Measurements from ENCODE around the gene ATP9A. TPM values are rescaled to one million over a fixed set of nuclear protein-coding genes. Genes with fewer than 3 reads are reported as not detected.
A peak's percentile ranks its signal among the peaks of the same experiment; 100 is the strongest.

Gene ATP9A
- polyA plus RNA-seq, 1 of the 3 experiments (the other 2 are of a cell fraction), result 11.0 TPM

DNA sequence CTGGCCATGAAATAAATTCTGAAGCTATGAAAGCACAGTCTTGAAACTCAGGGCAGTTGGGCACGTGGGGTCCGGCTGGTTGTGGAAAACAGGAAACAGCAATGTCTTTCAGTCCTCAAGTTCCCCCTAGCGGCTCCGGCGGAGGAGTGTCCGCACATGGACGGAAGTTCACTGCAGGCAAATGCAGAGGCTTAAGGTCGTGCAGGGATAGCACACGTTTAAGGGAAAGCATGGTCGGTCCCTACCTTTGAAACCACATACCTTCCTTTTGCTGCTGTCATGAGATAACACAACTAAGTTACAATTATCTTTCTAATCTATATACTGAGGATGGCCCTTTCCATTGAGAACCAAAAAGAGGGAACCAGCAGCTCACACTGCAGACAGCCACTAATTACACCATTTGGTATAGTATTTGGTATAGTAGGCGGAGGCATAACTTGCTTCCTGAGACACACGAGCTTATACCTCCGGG, 173.1 kb downstream of the ATP9A start (continued):
- TF ChIP-seq, protein P1, sequence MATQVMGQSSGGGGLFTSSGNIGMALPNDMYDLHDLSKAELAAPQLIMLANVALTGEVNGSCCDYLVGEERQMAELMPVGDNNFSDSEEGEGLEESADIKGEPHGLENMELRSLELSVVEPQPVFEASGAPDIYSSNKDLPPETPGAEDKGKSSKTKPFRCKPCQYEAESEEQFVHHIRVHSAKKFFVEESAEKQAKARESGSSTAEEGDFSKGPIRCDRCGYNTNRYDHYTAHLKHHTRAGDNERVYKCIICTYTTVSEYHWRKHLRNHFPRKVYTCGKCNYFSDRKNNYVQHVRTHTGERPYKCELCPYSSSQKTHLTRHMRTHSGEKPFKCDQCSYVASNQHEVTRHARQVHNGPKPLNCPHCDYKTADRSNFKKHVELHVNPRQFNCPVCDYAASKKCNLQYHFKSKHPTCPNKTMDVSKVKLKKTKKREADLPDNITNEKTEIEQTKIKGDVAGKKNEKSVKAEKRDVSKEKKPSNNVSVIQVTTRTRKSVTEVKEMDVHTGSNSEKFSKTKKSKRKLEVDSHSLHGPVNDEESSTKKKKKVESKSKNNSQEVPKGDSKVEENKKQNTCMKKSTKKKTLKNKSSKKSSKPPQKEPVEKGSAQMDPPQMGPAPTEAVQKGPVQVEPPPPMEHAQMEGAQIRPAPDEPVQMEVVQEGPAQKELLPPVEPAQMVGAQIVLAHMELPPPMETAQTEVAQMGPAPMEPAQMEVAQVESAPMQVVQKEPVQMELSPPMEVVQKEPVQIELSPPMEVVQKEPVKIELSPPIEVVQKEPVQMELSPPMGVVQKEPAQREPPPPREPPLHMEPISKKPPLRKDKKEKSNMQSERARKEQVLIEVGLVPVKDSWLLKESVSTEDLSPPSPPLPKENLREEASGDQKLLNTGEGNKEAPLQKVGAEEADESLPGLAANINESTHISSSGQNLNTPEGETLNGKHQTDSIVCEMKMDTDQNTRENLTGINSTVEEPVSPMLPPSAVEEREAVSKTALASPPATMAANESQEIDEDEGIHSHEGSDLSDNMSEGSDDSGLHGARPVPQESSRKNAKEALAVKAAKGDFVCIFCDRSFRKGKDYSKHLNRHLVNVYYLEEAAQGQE (IDR thresholded peaks at IDR 0.05; ENCODE audit: low read depth, low read length), result no peak
- TF ChIP-seq ELF1 (IDR thresholded peaks at IDR 0.05), result peak; percentile 65; the same call in 1 of the 2 replicates
- TF ChIP-seq, protein P2, sequence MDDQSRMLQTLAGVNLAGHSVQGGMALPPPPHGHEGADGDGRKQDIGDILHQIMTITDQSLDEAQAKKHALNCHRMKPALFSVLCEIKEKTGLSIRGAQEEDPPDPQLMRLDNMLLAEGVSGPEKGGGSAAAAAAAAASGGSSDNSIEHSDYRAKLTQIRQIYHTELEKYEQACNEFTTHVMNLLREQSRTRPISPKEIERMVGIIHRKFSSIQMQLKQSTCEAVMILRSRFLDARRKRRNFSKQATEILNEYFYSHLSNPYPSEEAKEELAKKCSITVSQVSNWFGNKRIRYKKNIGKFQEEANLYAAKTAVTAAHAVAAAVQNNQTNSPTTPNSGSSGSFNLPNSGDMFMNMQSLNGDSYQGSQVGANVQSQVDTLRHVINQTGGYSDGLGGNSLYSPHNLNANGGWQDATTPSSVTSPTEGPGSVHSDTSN (IDR thresholded peaks at IDR 0.05), result no peak
- TF ChIP-seq NRF1 (IDR thresholded peaks at IDR 0.05; ENCODE audit: low read depth, low read length), result no peak
- TF ChIP-seq SIN3A (IDR thresholded peaks at IDR 0.05; ENCODE audit: borderline replicate concordance, low read depth, low read length), result 0 out of 2 replicates have a peak, but pooled peaks have one; percentile 17
- TF ChIP-seq, protein P3, sequence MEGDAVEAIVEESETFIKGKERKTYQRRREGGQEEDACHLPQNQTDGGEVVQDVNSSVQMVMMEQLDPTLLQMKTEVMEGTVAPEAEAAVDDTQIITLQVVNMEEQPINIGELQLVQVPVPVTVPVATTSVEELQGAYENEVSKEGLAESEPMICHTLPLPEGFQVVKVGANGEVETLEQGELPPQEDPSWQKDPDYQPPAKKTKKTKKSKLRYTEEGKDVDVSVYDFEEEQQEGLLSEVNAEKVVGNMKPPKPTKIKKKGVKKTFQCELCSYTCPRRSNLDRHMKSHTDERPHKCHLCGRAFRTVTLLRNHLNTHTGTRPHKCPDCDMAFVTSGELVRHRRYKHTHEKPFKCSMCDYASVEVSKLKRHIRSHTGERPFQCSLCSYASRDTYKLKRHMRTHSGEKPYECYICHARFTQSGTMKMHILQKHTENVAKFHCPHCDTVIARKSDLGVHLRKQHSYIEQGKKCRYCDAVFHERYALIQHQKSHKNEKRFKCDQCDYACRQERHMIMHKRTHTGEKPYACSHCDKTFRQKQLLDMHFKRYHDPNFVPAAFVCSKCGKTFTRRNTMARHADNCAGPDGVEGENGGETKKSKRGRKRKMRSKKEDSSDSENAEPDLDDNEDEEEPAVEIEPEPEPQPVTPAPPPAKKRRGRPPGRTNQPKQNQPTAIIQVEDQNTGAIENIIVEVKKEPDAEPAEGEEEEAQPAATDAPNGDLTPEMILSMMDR (IDR thresholded peaks at IDR 0.05), result peak; percentile 90
- TF ChIP-seq JUND (IDR thresholded peaks at IDR 0.05), result no peak
- TF ChIP-seq SMC3 (IDR thresholded peaks at IDR 0.05; ENCODE audit: low read depth, low read length), result peak; percentile 97
- TF ChIP-seq TAF1 (IDR thresholded peaks at IDR 0.05; ENCODE audit: borderline replicate concordance, low read depth, low read length), result no peak
- TF ChIP-seq MEF2A (IDR thresholded peaks at IDR 0.05; ENCODE audit: borderline replicate concordance, low read depth), result no peak
- TF ChIP-seq POLR2AphosphoS5 (IDR thresholded peaks at IDR 0.05; ENCODE audit: low read depth, low read length), result no peak
- peak; percentile 56 for TF ChIP-seq RCOR1 (IDR thresholded peaks at IDR 0.05; ENCODE audit: low read length)
- peak; percentile 96 for TF ChIP-seq RAD21 (IDR thresholded peaks at IDR 0.05; ENCODE audit: low read length)
- TF ChIP-seq, protein P4, sequence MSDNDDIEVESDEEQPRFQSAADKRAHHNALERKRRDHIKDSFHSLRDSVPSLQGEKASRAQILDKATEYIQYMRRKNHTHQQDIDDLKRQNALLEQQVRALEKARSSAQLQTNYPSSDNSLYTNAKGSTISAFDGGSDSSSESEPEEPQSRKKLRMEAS (IDR thresholded peaks at IDR 0.05; ENCODE audit: low read depth), result peak; percentile 96
- TF ChIP-seq, protein P5, sequence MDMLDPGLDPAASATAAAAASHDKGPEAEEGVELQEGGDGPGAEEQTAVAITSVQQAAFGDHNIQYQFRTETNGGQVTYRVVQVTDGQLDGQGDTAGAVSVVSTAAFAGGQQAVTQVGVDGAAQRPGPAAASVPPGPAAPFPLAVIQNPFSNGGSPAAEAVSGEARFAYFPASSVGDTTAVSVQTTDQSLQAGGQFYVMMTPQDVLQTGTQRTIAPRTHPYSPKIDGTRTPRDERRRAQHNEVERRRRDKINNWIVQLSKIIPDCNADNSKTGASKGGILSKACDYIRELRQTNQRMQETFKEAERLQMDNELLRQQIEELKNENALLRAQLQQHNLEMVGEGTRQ (IDR thresholded peaks at IDR 0.05; ENCODE audit: borderline replicate concordance, low read depth, low read length), result peak; percentile 49; the same call in 1 of the 2 replicates
